ENCODE measurements around the gene TNNC2. TPM values are rescaled to one million over a fixed set of nuclear protein-coding genes. Genes with fewer than 3 reads are reported as not detected.

The TNNC2 gene
- total and polyA plus RNA-seq, 2 of the 13 experiments (the other 11 are each of a cell fraction or from before 2014, with no cell fraction given) = 1.8 to 4.7 TPM

- TF ChIP-seq TMF1 (CRISPR knock-in tag; IDR thresholded peaks at IDR 0.05; ENCODE audit: low read depth) = 0 out of 2 replicates have a peak, but pooled peaks have one; percentile 38
- TF ChIP-seq FOSL2 (CRISPR knock-in tag; IDR thresholded peaks at IDR 0.05) = 0 out of 2 replicates have a peak, but pooled peaks have one; percentile 16
- TF ChIP-seq NFIC (IDR thresholded peaks at IDR 0.05; ENCODE audit: low read length) = no peak
- TF ChIP-seq MXI1 (IDR thresholded peaks at IDR 0.05; ENCODE audit: borderline replicate concordance, low read depth, low read length) = 0 out of 3 replicates have a peak, but pooled peaks have one; percentile 24
- TF ChIP-seq KDM2A (CRISPR knock-in tag; IDR thresholded peaks at IDR 0.05; ENCODE audit: borderline replicate concordance, low read depth) = 0 out of 2 replicates have a peak, but pooled peaks have one; percentile 22
- TF ChIP-seq ZNF841 (CRISPR knock-in tag; IDR thresholded peaks at IDR 0.05; ENCODE audit: borderline replicate concordance) = no peak
- TF ChIP-seq, protein P1, sequence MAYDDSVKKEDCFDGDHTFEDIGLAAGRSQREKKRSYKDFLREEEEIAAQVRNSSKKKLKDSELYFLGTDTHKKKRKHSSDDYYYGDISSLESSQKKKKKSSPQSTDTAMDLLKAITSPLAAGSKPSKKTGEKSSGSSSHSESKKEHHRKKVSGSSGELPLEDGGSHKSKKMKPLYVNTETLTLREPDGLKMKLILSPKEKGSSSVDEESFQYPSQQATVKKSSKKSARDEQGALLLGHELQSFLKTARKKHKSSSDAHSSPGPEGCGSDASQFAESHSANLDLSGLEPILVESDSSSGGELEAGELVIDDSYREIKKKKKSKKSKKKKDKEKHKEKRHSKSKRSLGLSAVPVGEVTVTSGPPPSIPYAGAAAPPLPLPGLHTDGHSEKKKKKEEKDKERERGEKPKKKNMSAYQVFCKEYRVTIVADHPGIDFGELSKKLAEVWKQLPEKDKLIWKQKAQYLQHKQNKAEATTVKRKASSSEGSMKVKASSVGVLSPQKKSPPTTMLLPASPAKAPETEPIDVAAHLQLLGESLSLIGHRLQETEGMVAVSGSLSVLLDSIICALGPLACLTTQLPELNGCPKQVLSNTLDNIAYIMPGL (CRISPR knock-in tag; IDR thresholded peaks at IDR 0.05; ENCODE audit: borderline replicate concordance in 1 of 2, low read depth in 1 of 2) = peak in 1 of 2 experiments; percentile 77; a peak in 2 of 4 replicates
- TF ChIP-seq, protein P2, sequence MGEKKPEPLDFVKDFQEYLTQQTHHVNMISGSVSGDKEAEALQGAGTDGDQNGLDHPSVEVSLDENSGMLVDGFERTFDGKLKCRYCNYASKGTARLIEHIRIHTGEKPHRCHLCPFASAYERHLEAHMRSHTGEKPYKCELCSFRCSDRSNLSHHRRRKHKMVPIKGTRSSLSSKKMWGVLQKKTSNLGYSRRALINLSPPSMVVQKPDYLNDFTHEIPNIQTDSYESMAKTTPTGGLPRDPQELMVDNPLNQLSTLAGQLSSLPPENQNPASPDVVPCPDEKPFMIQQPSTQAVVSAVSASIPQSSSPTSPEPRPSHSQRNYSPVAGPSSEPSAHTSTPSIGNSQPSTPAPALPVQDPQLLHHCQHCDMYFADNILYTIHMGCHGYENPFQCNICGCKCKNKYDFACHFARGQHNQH (CRISPR knock-in tag; IDR thresholded peaks at IDR 0.05) = 0 out of 2 replicates have a peak, but pooled peaks have one; percentile 48
- 0 out of 2 replicates have a peak, but pooled peaks have one; percentile 51 for TF ChIP-seq ZNF713 (CRISPR knock-in tag; IDR thresholded peaks at IDR 0.05)
- no peak for TF ChIP-seq SIN3B (IDR thresholded peaks at IDR 0.05; ENCODE audit: low read length)
- no peak for TF ChIP-seq ZNF709 (CRISPR knock-in tag; IDR thresholded peaks at IDR 0.05)
- TF ChIP-seq STAT5B (CRISPR knock-in tag; IDR thresholded peaks at IDR 0.05) = no peak
- TF ChIP-seq ZNF432 (CRISPR knock-in tag; IDR thresholded peaks at IDR 0.05; ENCODE audit: borderline replicate concordance) = no peak
- TF ChIP-seq PAXIP1 (CRISPR knock-in tag; conservative IDR thresholded peaks at IDR 0.05) = no peak
- no peak for TF ChIP-seq ZZZ3 (CRISPR knock-in tag; IDR thresholded peaks at IDR 0.05; ENCODE audit: borderline replicate concordance)
- 0 out of 2 replicates have a peak, but pooled peaks have one; percentile 59 for TF ChIP-seq ZNF577 (CRISPR knock-in tag; IDR thresholded peaks at IDR 0.05; ENCODE audit: borderline replicate concordance, low read depth)
- peak; percentile 71 for TF ChIP-seq RAD21 (CRISPR knock-in tag; IDR thresholded peaks at IDR 0.05)
- TF ChIP-seq TCF7L2 (IDR thresholded peaks at IDR 0.05; ENCODE audit: low read depth, low read length) = no peak
- no peak for TF ChIP-seq GRHL1 (CRISPR knock-in tag; conservative IDR thresholded peaks at IDR 0.05)
- no peak for TF ChIP-seq U2AF2 (IDR thresholded peaks at IDR 0.05; ENCODE audit: low read depth, low read length)
Measured at GRCh38 chr20:45798935-45799642, 28.0 kb downstream of the TNNC2 start (continued).
